H9 (cell line): ENCODE results near the gene CORO7. TPM values are rescaled to one million over a fixed set of nuclear protein-coding genes. Genes with fewer than 3 reads are reported as not detected.

Experiments used
- DNase-seq: peaks from one replicate; pipeline ENCODE4 v3.0.0-alpha.2; 2017
- H2AFZ ChIP-seq: one replicate; pipeline ENCODE4 v1.6.1; 2013; ENCODE audit warnings: mild to moderate bottlenecking, low read length, control low read depth, moderate library complexity
- H2AK5ac ChIP-seq: 2 replicates; pipeline ENCODE4 v1.6.1; 2013; ENCODE audit warnings: low read length, control low read depth, mixed read lengths; ENCODE audit not compliant: insufficient read length
- H2BK120ac ChIP-seq: one replicate; pipeline ENCODE4 v1.6.1; 2013; ENCODE audit warnings: low read depth, mild to moderate bottlenecking, low read length, control low read depth, inconsistent platforms; ENCODE audit not compliant: poor library complexity, severe bottlenecking
- H2BK12ac ChIP-seq: 2 replicates; pipeline ENCODE4 v1.6.1; 2013; ENCODE audit warnings: low read length, control low read depth, mixed read lengths, low read depth; ENCODE audit not compliant: insufficient read length
- H2BK15ac ChIP-seq: 2 replicates; pipeline ENCODE4 v1.6.1; 2013; ENCODE audit warnings: low read depth, low read length, control low read depth
- H2BK20ac ChIP-seq: one replicate; pipeline ENCODE4 v1.6.1; 2013; ENCODE audit warnings: low read depth, mild to moderate bottlenecking, low read length, control low read depth, inconsistent platforms; ENCODE audit not compliant: poor library complexity, severe bottlenecking
- H2BK5ac ChIP-seq: 2 replicates; pipeline ENCODE4 v1.6.1; 2013; ENCODE audit warnings: low read length, control low read depth, mixed read lengths; ENCODE audit not compliant: insufficient read length
- H3K14ac ChIP-seq: 2 replicates; pipeline ENCODE4 v1.6.1; 2013; ENCODE audit warnings: low read length, control low read depth; ENCODE audit not compliant: insufficient read depth
- H3K18ac ChIP-seq: 2 replicates; pipeline ENCODE4 v1.6.1; 2013; ENCODE audit warnings: low read depth, mild to moderate bottlenecking, mixed read lengths, low read length, control low read depth; ENCODE audit not compliant: insufficient read length
- H3K23ac ChIP-seq: 2 replicates; pipeline ENCODE4 v1.6.1; 2013; ENCODE audit warnings: low read length, control low read depth, mixed read lengths, low read depth; ENCODE audit not compliant: insufficient read length
- H3K23me2 ChIP-seq: 2 replicates; pipeline ENCODE4 v1.6.1; 2013; ENCODE audit warnings: low read depth, mild to moderate bottlenecking, mixed read lengths, low read length, control low read depth; ENCODE audit not compliant: insufficient read length, poor library complexity, severe bottlenecking
- H3K27ac ChIP-seq: 2 replicates; pipeline ENCODE4 v1.5.1; 2013; ENCODE audit warnings: low read length, control low read depth, mixed read lengths, low read depth; ENCODE audit not compliant: insufficient read length
- H3K27me3 ChIP-seq: 2 replicates; pipeline ENCODE4 v1.6.1; 2013; ENCODE audit warnings: low read length, control low read depth, inconsistent platforms; ENCODE audit not compliant: insufficient read depth
- H3K4ac ChIP-seq: 2 replicates; pipeline ENCODE4 v1.6.1; 2013; ENCODE audit warnings: low read depth, mild to moderate bottlenecking, control low read depth, inconsistent platforms, low read length, moderate library complexity
- H3K4me1 ChIP-seq: 2 replicates; pipeline ENCODE4 v1.6.1; 2013; ENCODE audit warnings: low read length, control low read depth, inconsistent platforms; ENCODE audit not compliant: insufficient read depth
- H3K4me2 ChIP-seq: 2 replicates; pipeline ENCODE4 v1.6.1; 2013; ENCODE audit warnings: low read length, control low read depth, mixed read lengths; ENCODE audit not compliant: insufficient read length, insufficient read depth
- H3K56ac ChIP-seq: 2 replicates; pipeline ENCODE4 v1.6.1; 2013; ENCODE audit warnings: low read depth, mild to moderate bottlenecking, mixed read lengths, low read length, control low read depth; ENCODE audit not compliant: insufficient read length
- H3K79me1 ChIP-seq: 2 replicates; pipeline ENCODE4 v1.6.1; 2013; ENCODE audit warnings: low read depth, mild to moderate bottlenecking, moderate library complexity, low read length, control low read depth, inconsistent platforms; ENCODE audit not compliant: insufficient read depth, poor library complexity, severe bottlenecking
- H3K79me2 ChIP-seq: 2 replicates; pipeline ENCODE4 v1.6.1; 2013; ENCODE audit warnings: low read length, control low read depth, inconsistent platforms; ENCODE audit not compliant: insufficient read depth
- H3K9ac ChIP-seq: 2 replicates; pipeline ENCODE4 v1.6.1; 2013; ENCODE audit warnings: low read length, control low read depth, mixed read lengths; ENCODE audit not compliant: insufficient read length; ENCODE audit errors: extremely low read depth
- H3K9me3 ChIP-seq: one replicate; pipeline ENCODE4 v1.6.1; 2013; ENCODE audit warnings: low read depth, low read length, inconsistent platforms; ENCODE audit not compliant: control insufficient read depth
- H3T11ph ChIP-seq: one replicate; pipeline ENCODE4 v1.6.1; 2013; ENCODE audit warnings: mild to moderate bottlenecking, low read length, control low read depth, inconsistent platforms
- H4K20me1 ChIP-seq: one replicate; pipeline ENCODE4 v1.6.1; 2013; ENCODE audit not compliant: control insufficient read depth, insufficient read length, insufficient read depth
- H4K5ac ChIP-seq: 2 replicates; pipeline ENCODE4 v1.6.1; 2013; ENCODE audit warnings: low read depth, mild to moderate bottlenecking, mixed read lengths, low read length, control low read depth; ENCODE audit not compliant: insufficient read length
- H4K8ac ChIP-seq: replicated peaks from 2 replicates; pipeline ENCODE4 v1.6.1; 2013; ENCODE audit warnings: low read length, control low read depth, mixed read lengths, low read depth; ENCODE audit not compliant: insufficient read length
- H4K91ac ChIP-seq: 2 replicates; pipeline ENCODE4 v1.6.1; 2013; ENCODE audit warnings: low read depth, mild to moderate bottlenecking, moderate library complexity, mixed read lengths, low read length, control low read depth; ENCODE audit not compliant: insufficient read length
- H3K27ac Mint-ChIP-seq, 3 experiments: 2 replicates in 2 of 3; 3 replicates in 1 of 3; pipeline ENCODE4 v1.8.0; 2020 to 2021; ENCODE audit warnings: mixed read lengths in 3 of 3, mild to moderate bottlenecking in 1 of 3, moderate library complexity in 1 of 3
- H3K27me3 Mint-ChIP-seq: 2 replicates; pipeline ENCODE4 v1.8.0; 2021; ENCODE audit warnings: low read depth, mild to moderate bottlenecking, moderate library complexity, mixed read lengths
- H3K36me3 Mint-ChIP-seq, 3 experiments: 2 replicates in 2 of 3; 3 replicates in 1 of 3; pipeline ENCODE4 v1.8.0; 2020 to 2021; ENCODE audit warnings: low read depth in 3 of 3, mixed read lengths in 3 of 3; ENCODE audit not compliant: insufficient read depth in 1 of 3
- H3K4me1 Mint-ChIP-seq, 2 experiments: 2 replicates each; pipeline ENCODE4 v1.8.0; 2020; ENCODE audit warnings: mixed read lengths in 2 of 2
- H3K4me3 Mint-ChIP-seq, 2 experiments: 2 replicates in 1 of 2; 3 replicates in 1 of 2; pipeline ENCODE4 v1.8.0; 2020 to 2021; ENCODE audit warnings: mild to moderate bottlenecking in 2 of 2, mixed read lengths in 2 of 2, moderate library complexity in 1 of 2
- H3K9me3 Mint-ChIP-seq, 2 experiments: 2 replicates in 1 of 2; 3 replicates in 1 of 2; pipeline ENCODE4 v1.8.0; 2020; ENCODE audit warnings: mild to moderate bottlenecking in 2 of 2, mixed read lengths in 2 of 2, moderate library complexity in 1 of 2
- WGBS: extraction: QIAGEN DNeasy Blood & Tissue Kit; methylation state at CpG from one replicate; pipeline ENCODE4 v1.1.7; 2013; ENCODE audit warnings: missing lambda C conversion rate, low lambda C conversion rate, mixed read lengths; ENCODE audit not compliant: insufficient read length; ENCODE audit errors: extremely low coverage; 5-methylcytosine and 5-hydroxymethylcytosine counted together
- total RNA-seq: library from RNA; stranded (reverse); gene quantifications from 2 replicates; pipeline ENCODE4 v1.2.1, GENCODE V29; 2021
- TF ChIP-seq, protein P1 (sequence below): fragments of 200-600 bp; sonication (generic); conservative IDR thresholded peaks from 3 replicates; pipeline ENCODE4 v1.8.0; 2021; ENCODE audit warnings: antibody characterized with exemption, mild to moderate bottlenecking

Gene CORO7
- total RNA-seq, 1 experiment from 2014 or later = 38.4 TPM

DNA sequence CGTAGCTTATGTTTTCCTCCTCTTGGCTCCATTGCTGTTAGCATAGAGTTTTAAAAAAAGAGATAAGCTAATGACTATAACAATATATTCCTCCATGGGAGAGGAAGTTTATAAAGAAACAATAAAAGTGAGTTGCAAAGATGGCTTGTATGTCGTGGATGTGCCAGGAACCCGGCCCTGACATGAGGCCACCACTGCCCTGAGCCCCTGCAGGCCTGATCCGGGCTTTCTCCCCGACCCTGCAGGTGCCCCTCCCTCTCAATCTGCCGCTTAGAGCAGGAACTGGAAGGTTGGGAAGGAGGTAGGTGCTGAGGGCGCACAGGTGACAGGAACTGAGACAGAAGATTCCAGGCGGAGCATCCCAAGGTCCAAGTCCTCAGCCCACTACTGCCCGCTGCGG is 76.9 kb downstream of the CORO7 start:
- TF ChIP-seq, protein P1, sequence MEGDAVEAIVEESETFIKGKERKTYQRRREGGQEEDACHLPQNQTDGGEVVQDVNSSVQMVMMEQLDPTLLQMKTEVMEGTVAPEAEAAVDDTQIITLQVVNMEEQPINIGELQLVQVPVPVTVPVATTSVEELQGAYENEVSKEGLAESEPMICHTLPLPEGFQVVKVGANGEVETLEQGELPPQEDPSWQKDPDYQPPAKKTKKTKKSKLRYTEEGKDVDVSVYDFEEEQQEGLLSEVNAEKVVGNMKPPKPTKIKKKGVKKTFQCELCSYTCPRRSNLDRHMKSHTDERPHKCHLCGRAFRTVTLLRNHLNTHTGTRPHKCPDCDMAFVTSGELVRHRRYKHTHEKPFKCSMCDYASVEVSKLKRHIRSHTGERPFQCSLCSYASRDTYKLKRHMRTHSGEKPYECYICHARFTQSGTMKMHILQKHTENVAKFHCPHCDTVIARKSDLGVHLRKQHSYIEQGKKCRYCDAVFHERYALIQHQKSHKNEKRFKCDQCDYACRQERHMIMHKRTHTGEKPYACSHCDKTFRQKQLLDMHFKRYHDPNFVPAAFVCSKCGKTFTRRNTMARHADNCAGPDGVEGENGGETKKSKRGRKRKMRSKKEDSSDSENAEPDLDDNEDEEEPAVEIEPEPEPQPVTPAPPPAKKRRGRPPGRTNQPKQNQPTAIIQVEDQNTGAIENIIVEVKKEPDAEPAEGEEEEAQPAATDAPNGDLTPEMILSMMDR = no peak
- Histone ChIP-seq H2BK12ac (no peak overlapping the region), H4K8ac (no peak overlapping the region), H3K4me1 (no peaks in the 10 kb centered on the region), H4K5ac (no peak overlapping the region), H2BK15ac (no peak overlapping the region), H3K23ac (no peak overlapping the region), H3K79me1 (no peaks in the 10 kb centered on the region), H2BK20ac (no peak overlapping the region), H2AFZ (no peak overlapping the region), H3K9me3 (no peaks in the 10 kb centered on the region), H2BK120ac (no peak overlapping the region), H3K79me2 (no peaks in the 10 kb centered on the region), H3K9ac (no peak overlapping the region), H3T11ph (no peak overlapping the region), H3K4me2 (no peak overlapping the region), H3K4ac (no peak overlapping the region), H3K18ac (no peak overlapping the region), H2BK5ac (no peak overlapping the region), H3K14ac (no peak overlapping the region), H3K27me3 (no peaks in the 10 kb centered on the region), H3K23me2 (no peaks in the 10 kb centered on the region), H2AK5ac (no peak overlapping the region), H4K91ac (no peak overlapping the region), H3K56ac (no peak overlapping the region), H4K20me1 (no peaks in the 10 kb centered on the region), H3K27ac (no peak overlapping the region)
- no CpG with 5 or more reads among the region's 10 CpGs for WGBS
- H3K27ac Mint-ChIP-seq = 0 out of 7 replicates have a peak overlapping the region, but pooled peaks of 1 of the 3 experiments have one; percentile 28
- H3K4me3 Mint-ChIP-seq = no peak overlapping the region
- no peaks in the 10 kb centered on the region for H3K4me1 Mint-ChIP-seq
- H3K36me3 Mint-ChIP-seq = peaks cover 13 to 34% (median 20%) of the 10 kb centered on the region in 3 experiments
- peaks cover 4% of the 10 kb centered on the region; the same call in 1 of the 2 replicates for H3K27me3 Mint-ChIP-seq
- no peak for DNase-seq
- H3K9me3 Mint-ChIP-seq = peaks cover 7 to 10% of the 10 kb centered on the region in 2 experiments; a peak in 4 of 5 replicates
